GM19351 (cell line): ENCODE measurements around the gene DNASE1L3.
A peak's percentile ranks its signal among the peaks of the same experiment; 100 is the strongest.
"Not testable (repeated sequence)": the region's sequence is repeated elsewhere in the genome, so short reads cannot be mapped to it uniquely, and the experiment has no call there.

ENCODE experiments used
- ATAC-seq: cut with Tn5 transposase; IDR thresholded peaks from one replicate; pipeline ENCODE4 v1.9.1; 2021; ENCODE audit warnings: mild to moderate bottlenecking, moderate library complexity; ENCODE audit not compliant: unreplicated experiment

Gene DNASE1L3

GRCh38 chr3:58210761-58211460 lies at the start of gene DNASE1L3:
TSS of gene DNASE1L3 (minus strand) at chr3:58210972. CDS start at chr3:58210906, 66 bp downstream.
- ATAC-seq, result no peak

- ATAC-seq, result no peak
Observed at GRCh38 chr3:58260261-58260731, 49.5 kb upstream of the DNASE1L3 start.

GRCh38 chr3:58258392-58259055 lies 47.8 kb upstream of the DNASE1L3 start:
- ATAC-seq, result no peak

- ATAC-seq, result no peak
Observed at GRCh38 chr3:58256511-58256910, 45.7 kb upstream of the DNASE1L3 start.

- no peak for ATAC-seq
Observed at GRCh38 chr3:58256061-58256460, 45.3 kb upstream of the DNASE1L3 start.

- no peak for ATAC-seq
Observed at GRCh38 chr3:58254144-58254543, 43.4 kb upstream of the DNASE1L3 start.

- no peak for ATAC-seq
Observed at GRCh38 chr3:58251631-58252035, 40.9 kb upstream of the DNASE1L3 start.

GRCh38 chr3:58250093-58250707 lies 39.4 kb upstream of the DNASE1L3 start:
- ATAC-seq, result no peak

GRCh38 chr3:58249358-58250092 lies 38.8 kb upstream of the DNASE1L3 start:
- ATAC-seq, result no peak

GRCh38 chr3:58246148-58247047 lies 35.6 kb upstream of the DNASE1L3 start:
- no peak for ATAC-seq

- ATAC-seq, result no peak
Observed at GRCh38 chr3:58243976-58244585, 33.3 kb upstream of the DNASE1L3 start.

- ATAC-seq, result not testable (repeated sequence)
Observed at GRCh38 chr3:58242860-58243259, 32.1 kb upstream of the DNASE1L3 start.

GRCh38 chr3:58242340-58242739 lies 31.6 kb upstream of the DNASE1L3 start:
- no peak for ATAC-seq

- ATAC-seq, result no peak
Observed at GRCh38 chr3:58241306-58242044, 30.7 kb upstream of the DNASE1L3 start.

GRCh38 chr3:58238830-58239229 lies 28.1 kb upstream of the DNASE1L3 start:
- no peak for ATAC-seq

GRCh38 chr3:58237941-58238681 lies 27.3 kb upstream of the DNASE1L3 start:
- peak; percentile 35 for ATAC-seq

- peak; percentile 60 for ATAC-seq
Observed at GRCh38 chr3:58237238-58237940, 26.6 kb upstream of the DNASE1L3 start, which contains the start of gene ABHD6. TSS of gene ABHD6 (plus strand) at chr3:58237792. CDS start at chr3:58256587, 18,795 bp downstream.
